ENCODE measurements around the gene CCDC88A. TPM values are rescaled to one million over a fixed set of nuclear protein-coding genes. Genes with fewer than 3 reads are reported as not detected.
"Not testable (repeated sequence)": the region's sequence is repeated elsewhere in the genome, so short reads cannot be mapped to it uniquely, and the experiment has no call there.

The CCDC88A gene
- total RNA-seq, 3 donors from 2014 or later, result 36.1 to 74.6 (median 50.1) TPM

DNA sequence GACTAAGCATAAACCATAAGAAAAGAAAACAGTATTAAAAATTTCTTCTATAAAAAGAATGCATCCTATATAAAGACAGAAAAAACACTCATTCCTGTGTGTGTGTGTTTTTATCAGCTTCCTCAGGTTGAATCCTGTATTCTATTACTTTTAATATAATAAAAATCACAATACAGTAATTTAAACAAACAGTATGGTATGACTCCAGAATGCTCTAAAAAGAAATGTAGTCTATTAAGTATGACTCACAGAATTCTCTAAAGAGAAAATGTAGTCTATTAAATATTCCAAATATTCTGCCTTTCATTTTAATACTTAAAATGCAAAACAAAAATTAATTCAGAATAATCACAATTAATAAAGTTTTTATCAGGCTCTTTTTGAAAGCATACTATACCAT lies 19.8 kb downstream of the CCDC88A start:
- Histone ChIP-seq H3K27ac (no peak overlapping the region), H3K4me3 (no peak overlapping the region), H3K4me1 (no peaks in the 10 kb centered on the region), H3K36me3 (no peaks in the 10 kb centered on the region), H3K27me3 (no peaks in the 10 kb centered on the region), H3K9me3 (no peaks in the 10 kb centered on the region)
- DNase-seq (ENCODE audit: low spot score in 2 of 2), result no peak
- intact Hi-C loops (cut with DNase I; ENCODE audit: low total_unique reads), result no loop called here
- no peak for TF ChIP-seq POLR2AphosphoS5 (IDR thresholded peaks at IDR 0.05)
- TF ChIP-seq, protein P1, sequence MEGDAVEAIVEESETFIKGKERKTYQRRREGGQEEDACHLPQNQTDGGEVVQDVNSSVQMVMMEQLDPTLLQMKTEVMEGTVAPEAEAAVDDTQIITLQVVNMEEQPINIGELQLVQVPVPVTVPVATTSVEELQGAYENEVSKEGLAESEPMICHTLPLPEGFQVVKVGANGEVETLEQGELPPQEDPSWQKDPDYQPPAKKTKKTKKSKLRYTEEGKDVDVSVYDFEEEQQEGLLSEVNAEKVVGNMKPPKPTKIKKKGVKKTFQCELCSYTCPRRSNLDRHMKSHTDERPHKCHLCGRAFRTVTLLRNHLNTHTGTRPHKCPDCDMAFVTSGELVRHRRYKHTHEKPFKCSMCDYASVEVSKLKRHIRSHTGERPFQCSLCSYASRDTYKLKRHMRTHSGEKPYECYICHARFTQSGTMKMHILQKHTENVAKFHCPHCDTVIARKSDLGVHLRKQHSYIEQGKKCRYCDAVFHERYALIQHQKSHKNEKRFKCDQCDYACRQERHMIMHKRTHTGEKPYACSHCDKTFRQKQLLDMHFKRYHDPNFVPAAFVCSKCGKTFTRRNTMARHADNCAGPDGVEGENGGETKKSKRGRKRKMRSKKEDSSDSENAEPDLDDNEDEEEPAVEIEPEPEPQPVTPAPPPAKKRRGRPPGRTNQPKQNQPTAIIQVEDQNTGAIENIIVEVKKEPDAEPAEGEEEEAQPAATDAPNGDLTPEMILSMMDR (IDR thresholded peaks at IDR 0.05), result no peak
- TF ChIP-seq POLR2A (IDR thresholded peaks at IDR 0.05), result no peak

DNA sequence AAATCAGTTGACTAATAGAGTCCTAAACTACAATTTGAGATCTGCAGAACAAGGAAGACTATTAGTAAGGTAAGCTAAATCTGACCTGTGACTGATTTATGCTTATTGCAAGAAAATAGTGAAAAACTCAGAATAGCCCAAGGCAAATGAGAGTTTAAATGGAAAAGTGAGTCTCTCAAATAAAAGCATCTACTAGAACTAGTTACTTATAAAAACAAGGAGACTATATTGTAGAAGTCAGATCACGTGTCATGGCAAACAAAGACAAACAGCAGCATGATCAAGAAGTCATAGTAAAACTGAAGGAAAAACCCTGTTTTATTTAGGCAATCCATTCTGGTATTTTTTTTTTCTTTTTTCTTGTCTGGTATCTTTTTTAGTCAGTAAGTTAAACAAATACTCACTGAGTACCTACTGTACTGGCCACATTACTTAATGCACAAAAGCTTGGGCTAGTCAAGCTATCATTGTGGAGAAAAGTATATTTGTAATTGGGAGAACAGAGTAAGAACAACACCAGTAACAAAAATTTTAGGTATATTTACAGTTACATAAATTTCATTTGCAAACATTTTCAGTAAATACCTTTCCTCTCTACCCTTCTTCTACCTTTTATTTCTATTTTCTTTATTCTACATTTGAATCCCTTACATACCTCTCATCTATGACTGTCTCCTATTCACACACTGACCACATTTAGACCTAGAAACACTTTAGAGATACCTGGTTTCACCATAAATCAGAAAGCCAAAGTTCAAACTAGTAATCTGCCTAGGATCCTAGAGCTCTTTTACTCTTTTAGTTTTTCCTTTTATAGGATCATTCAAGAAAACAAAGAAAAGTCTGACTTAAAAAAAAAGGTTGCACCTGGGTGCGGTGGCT lies 23.7 kb downstream of the CCDC88A start:
- DNase-seq (ENCODE audit: low spot score in 2 of 2), result no peak
- Histone ChIP-seq H3K4me3 (no peak overlapping the region), H3K9me3 (peaks cover 0 to 12% of the 10 kb centered on the region in 2 donors), H3K27ac (no peak overlapping the region), H3K4me1 (no peaks in the 10 kb centered on the region), H3K27me3 (no peaks in the 10 kb centered on the region), H3K36me3 (no peaks in the 10 kb centered on the region)
- TF ChIP-seq, protein P1 (IDR thresholded peaks at IDR 0.05), result no peak
- TF ChIP-seq POLR2AphosphoS5 (IDR thresholded peaks at IDR 0.05) (no peak), POLR2A (IDR thresholded peaks at IDR 0.05) (no peak)
- intact Hi-C loops (cut with DNase I; ENCODE audit: low total_unique reads), result no loop called here

DNA sequence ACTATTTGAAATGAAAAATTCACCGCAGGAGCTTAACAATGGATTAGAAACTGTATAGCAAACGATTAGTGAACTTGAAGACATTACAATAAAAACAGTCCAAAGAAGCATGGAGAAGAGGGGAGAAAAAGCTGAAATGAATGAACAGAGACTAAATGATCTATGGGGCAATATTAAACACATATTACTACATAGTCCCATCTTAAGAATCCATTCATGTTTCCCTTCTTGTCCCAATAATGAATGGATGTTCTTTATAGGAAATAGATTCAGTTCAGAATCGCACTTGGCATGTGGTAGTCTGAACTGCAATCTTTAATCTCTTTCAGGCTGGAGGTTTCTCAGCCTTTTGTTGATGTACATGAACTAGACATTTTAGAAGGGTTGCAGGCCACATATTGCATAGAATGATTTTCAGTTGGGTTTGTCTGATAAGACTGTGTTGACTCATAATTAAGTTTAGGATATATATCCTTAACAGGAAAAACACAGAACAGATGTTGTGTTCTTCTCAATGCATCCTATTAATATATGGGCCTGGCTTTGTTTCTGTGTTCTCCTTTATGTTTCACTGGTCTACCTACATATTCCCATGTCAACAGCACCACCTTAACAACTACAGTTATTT lies 27.9 kb downstream of the CCDC88A start:
- Histone ChIP-seq H3K4me3 (no peak overlapping the region), H3K4me1 (no peaks in the 10 kb centered on the region), H3K27ac (no peak overlapping the region), H3K9me3 (peaks cover 0 to 15% of the 10 kb centered on the region in 2 donors), H3K36me3 (no peaks in the 10 kb centered on the region), H3K27me3 (no peaks in the 10 kb centered on the region)
- intact Hi-C loops (cut with DNase I; ENCODE audit: low total_unique reads), result no loop called here
- TF ChIP-seq POLR2A (IDR thresholded peaks at IDR 0.05) (no peak), POLR2AphosphoS5 (IDR thresholded peaks at IDR 0.05) (no peak)
- TF ChIP-seq, protein P1 (IDR thresholded peaks at IDR 0.05), result no peak
- no peak for DNase-seq (ENCODE audit: low spot score in 2 of 2)

DNA sequence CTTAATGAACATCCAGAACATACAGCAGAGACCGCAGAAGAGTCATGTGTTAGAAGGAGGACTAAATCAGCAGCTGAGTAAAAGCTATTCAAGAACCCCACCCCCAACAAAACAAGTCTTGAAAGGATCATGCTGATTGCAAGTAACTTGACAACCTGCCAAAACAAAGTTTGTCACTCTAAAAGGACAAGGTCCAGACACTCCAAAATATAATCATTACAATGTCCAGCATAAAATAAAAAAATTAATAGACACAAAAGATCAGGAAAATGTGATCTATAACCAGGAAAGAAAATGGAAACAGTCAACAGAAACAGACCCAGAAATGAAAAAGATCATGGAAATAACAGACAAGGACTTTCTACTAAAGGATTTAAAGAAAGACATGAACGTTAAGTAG lies 28.5 kb downstream of the CCDC88A start:
- H3K4me3 ChIP-seq, result no peak overlapping the region
- peaks cover 0 to 15% of the 10 kb centered on the region in 2 donors for H3K9me3 ChIP-seq
- H3K27me3 ChIP-seq, result no peaks in the 10 kb centered on the region
- no peak overlapping the region for H3K27ac ChIP-seq
- DNase-seq (ENCODE audit: low spot score in 2 of 2), result no peak
- no peaks in the 10 kb centered on the region for H3K36me3 ChIP-seq
- intact Hi-C loops (cut with DNase I; ENCODE audit: low total_unique reads), result no loop called here
- TF ChIP-seq POLR2A (IDR thresholded peaks at IDR 0.05), result no peak
- TF ChIP-seq POLR2AphosphoS5 (IDR thresholded peaks at IDR 0.05), result no peak
- TF ChIP-seq, protein P1 (IDR thresholded peaks at IDR 0.05), result no peak
- no peaks in the 10 kb centered on the region for H3K4me1 ChIP-seq

DNA sequence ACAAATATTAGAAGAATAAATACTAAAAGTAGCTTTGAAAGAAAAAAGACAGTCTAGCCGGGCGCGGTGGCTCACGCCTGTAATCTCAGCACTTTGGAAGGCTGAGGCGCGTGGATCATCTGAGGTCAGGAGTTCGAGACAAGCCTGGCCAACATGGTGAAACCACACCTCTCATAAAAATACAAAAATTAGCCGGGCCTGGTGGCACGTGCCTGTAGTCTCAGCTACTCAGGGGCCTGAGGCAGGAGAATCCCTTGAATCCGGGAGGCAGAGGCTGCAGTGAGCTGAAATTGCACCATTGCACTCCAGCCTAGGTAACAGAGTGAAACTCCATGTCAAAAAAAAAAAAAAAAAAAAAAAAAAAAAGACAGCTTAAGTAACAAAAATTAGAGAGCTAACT lies 34.1 kb downstream of the CCDC88A start:
- H3K27ac ChIP-seq; H3K36me3 ChIP-seq; H3K27me3 ChIP-seq; H3K9me3 ChIP-seq; H3K4me1 ChIP-seq; DNase-seq (ENCODE audit: low spot score in 2 of 2); H3K4me3 ChIP-seq; intact Hi-C loops (cut with DNase I; ENCODE audit: low total_unique reads): not testable (repeated sequence)

Data from breast epithelium (tissue), 4 donors.